Measurements from ENCODE around the gene ARID1B. TPM values are rescaled to one million over a fixed set of nuclear protein-coding genes. Genes with fewer than 3 reads are reported as not detected.

The ARID1B gene
- total RNA-seq, 1 donor from 2014 or later, result 78.1 TPM

DNA sequence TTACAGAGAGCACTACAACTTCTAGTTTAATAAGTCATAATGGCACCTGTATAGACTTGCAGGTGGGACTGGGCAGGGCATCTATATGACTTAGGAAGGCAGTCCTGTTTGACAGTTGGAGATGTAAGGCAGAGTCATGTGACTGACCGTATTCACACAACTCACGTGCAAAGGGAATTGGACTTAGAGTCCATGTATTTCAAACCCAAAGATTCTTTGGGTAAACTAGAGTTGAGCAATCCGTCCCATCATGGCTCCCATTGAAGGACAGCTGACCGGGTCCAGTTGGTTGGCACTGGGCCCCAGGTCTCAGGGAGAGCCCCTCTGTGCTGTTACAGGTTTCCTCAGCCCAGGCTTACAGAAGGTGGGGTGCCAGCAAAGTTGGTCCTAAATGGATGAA is 121.9 kb downstream of the ARID1B start:
- no peak overlapping the region for H3K27ac Mint-ChIP-seq (ENCODE audit: unreplicated experiment)
- no peak overlapping the region for H3K4me3 Mint-ChIP-seq (ENCODE audit: unreplicated experiment)
- H3K36me3 Mint-ChIP-seq (ENCODE audit: unreplicated experiment), result peaks cover 2% of the 10 kb centered on the region
- DNase-seq (ENCODE audit: extremely low spot score, unreplicated experiment), result no peak
- H3K9me3 Mint-ChIP-seq (ENCODE audit: unreplicated experiment), result peaks cover under 1% of the 10 kb centered on the region
- H3K27me3 Mint-ChIP-seq (ENCODE audit: unreplicated experiment), result no peaks in the 10 kb centered on the region
- TF ChIP-seq CTCF (IDR thresholded peaks at IDR 0.05), result no peak
- peaks cover 15% of the 10 kb centered on the region for H3K4me1 Mint-ChIP-seq (ENCODE audit: unreplicated experiment)

DNA sequence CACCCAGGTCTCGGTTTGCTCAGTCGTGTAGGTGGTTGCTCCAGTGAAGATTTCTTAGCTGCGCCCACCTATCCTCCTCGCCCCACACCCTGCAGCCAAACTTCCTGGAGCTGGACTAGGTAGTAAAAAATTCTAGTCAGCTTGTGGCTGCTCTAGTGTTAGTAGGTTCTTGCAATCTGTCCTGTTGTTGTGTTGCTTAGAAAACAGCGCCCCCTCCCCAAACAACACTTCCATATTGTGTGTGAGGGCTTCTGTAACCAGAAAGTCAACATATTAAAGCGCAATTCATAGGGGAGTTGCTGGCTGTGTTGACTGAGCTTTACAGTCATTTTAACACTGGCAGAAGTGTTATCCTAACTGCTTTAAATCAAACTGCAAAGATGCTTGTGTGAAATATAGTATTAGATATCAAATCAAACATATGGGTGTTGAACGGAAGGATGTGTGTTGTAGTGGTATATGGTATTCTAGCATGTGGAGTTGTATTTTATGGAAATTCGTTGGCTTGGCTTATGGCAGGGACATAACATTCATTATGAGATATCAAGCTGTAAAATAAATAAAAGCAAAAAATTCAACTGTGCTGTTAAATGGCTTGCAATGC is 122.5 kb downstream of the ARID1B start:
- H3K4me1 Mint-ChIP-seq (ENCODE audit: unreplicated experiment), result peaks cover 15% of the 10 kb centered on the region
- peaks cover 6% of the 10 kb centered on the region for H3K36me3 Mint-ChIP-seq (ENCODE audit: unreplicated experiment)
- no peak overlapping the region for H3K27ac Mint-ChIP-seq (ENCODE audit: unreplicated experiment)
- DNase-seq (ENCODE audit: extremely low spot score, unreplicated experiment), result no peak
- no peak overlapping the region for H3K4me3 Mint-ChIP-seq (ENCODE audit: unreplicated experiment)
- H3K27me3 Mint-ChIP-seq (ENCODE audit: unreplicated experiment), result no peaks in the 10 kb centered on the region
- no peak for TF ChIP-seq CTCF (IDR thresholded peaks at IDR 0.05)
- H3K9me3 Mint-ChIP-seq (ENCODE audit: unreplicated experiment), result peaks cover 3% of the 10 kb centered on the region

DNA sequence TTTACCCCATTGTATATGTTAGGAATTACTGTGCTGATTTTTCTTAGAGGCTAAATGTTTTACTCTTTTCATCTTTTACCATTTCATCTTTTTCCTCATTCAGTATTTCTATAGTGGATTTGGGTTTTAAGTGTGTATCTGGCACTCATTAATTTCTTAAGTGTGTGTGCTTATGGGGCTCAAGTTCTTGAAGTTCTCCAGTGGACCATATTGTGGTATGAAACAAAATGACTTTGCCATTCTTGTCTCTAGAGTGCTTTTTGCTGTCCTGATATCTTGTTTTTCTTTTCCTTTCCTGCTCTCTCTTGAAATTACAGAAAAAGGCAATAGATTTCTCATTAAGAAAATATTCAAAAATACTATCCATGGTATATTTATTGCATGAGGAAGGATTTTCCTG is 123.1 kb downstream of the ARID1B start:
- H3K4me3 Mint-ChIP-seq (ENCODE audit: unreplicated experiment), result no peak overlapping the region
- TF ChIP-seq CTCF (IDR thresholded peaks at IDR 0.05), result no peak
- no peak for DNase-seq (ENCODE audit: extremely low spot score, unreplicated experiment)
- peaks cover 15% of the 10 kb centered on the region for H3K4me1 Mint-ChIP-seq (ENCODE audit: unreplicated experiment)
- no peak overlapping the region for H3K27ac Mint-ChIP-seq (ENCODE audit: unreplicated experiment)
- H3K9me3 Mint-ChIP-seq (ENCODE audit: unreplicated experiment), result peaks cover 3% of the 10 kb centered on the region
- H3K27me3 Mint-ChIP-seq (ENCODE audit: unreplicated experiment), result no peaks in the 10 kb centered on the region
- peaks cover 6% of the 10 kb centered on the region for H3K36me3 Mint-ChIP-seq (ENCODE audit: unreplicated experiment)

DNA sequence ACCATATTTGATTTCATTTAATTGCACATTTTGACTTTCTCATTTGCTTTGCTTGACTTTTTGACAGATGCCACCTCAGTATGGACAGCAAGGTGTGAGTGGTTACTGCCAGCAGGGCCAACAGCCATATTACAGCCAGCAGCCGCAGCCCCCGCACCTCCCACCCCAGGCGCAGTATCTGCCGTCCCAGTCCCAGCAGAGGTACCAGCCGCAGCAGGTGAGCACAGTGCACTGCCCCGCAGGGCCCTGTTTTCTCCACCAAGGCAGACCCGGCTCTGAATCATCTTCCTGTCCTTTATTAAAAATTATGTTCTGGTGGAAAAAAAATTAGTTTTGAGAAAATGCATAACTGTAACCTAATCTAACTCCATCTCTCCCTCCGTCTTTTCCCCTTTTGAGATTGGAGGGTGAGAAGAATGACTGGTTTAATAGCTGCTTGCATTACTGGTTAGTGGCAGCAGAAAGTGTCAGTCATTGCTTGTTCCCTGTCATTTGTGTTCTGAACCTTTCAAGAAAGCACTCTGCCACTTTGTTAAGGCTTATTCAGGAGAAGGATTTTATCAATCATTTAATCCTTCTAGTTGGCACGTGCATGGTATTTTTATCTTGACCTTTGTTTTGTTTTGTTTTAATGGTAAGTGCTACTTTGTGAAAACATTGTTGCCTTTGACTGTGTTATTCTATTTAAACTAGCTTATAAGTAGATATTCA is 124.3 kb downstream of the ARID1B start:
- Mint-ChIP-seq H3K27ac (ENCODE audit: unreplicated experiment) (no peak overlapping the region), H3K9me3 (ENCODE audit: unreplicated experiment) (peaks cover 3% of the 10 kb centered on the region), H3K4me1 (ENCODE audit: unreplicated experiment) (peaks cover 20% of the 10 kb centered on the region), H3K36me3 (ENCODE audit: unreplicated experiment) (peaks cover 8% of the 10 kb centered on the region), H3K4me3 (ENCODE audit: unreplicated experiment) (no peak overlapping the region), H3K27me3 (ENCODE audit: unreplicated experiment) (no peaks in the 10 kb centered on the region)
- no peak for TF ChIP-seq CTCF (IDR thresholded peaks at IDR 0.05)
- no peak for DNase-seq (ENCODE audit: extremely low spot score, unreplicated experiment)

- DNase-seq (ENCODE audit: extremely low spot score, unreplicated experiment), result no peak
- no peak overlapping the region for H3K27ac Mint-ChIP-seq (ENCODE audit: unreplicated experiment)
- H3K4me1 Mint-ChIP-seq (ENCODE audit: unreplicated experiment), result peaks cover 22% of the 10 kb centered on the region
- peaks cover 8% of the 10 kb centered on the region for H3K36me3 Mint-ChIP-seq (ENCODE audit: unreplicated experiment)
- TF ChIP-seq CTCF (IDR thresholded peaks at IDR 0.05), result no peak
- no peaks in the 10 kb centered on the region for H3K27me3 Mint-ChIP-seq (ENCODE audit: unreplicated experiment)
- H3K9me3 Mint-ChIP-seq (ENCODE audit: unreplicated experiment), result peaks cover 3% of the 10 kb centered on the region
- no peak overlapping the region for H3K4me3 Mint-ChIP-seq (ENCODE audit: unreplicated experiment)
Measured at GRCh38 chr6:156902782-156903181, 125.6 kb downstream of the ARID1B start.

Data from osteocyte (in vitro differentiated cells).